ENCODE measurements around the gene BIRC3. TPM values are rescaled to one million over a fixed set of nuclear protein-coding genes. Genes with fewer than 3 reads are reported as not detected.
A peak's percentile ranks its signal among the peaks of the same experiment; 100 is the strongest.

BIRC3 gene
- total RNA-seq, 1 experiment from 2014 or later: 4.7 TPM

DNA sequence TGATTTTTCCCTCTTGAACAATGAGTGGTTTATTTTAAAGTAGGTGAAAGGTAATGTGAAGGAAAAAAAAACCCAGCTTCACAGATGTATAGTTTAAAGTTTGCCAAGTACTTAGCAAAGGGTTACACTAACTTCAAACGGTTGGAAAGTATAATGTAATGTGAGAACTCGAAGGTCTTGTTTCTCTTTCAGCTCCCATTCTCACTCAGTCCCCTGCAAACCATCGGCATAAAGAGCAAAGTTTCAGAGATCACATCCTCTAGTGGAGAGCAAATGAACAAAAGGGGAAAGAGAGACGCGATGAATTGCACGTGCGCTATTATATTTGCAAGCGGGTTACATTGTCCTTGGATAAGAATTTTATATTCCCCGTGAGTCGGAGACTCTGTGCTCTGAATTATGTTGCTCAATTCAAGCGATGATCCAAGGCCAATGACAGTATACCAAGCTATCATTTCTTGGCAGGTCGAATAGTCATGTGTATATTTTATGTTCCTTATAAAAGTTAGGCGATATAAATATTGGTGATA is 37.6 kb upstream of the BIRC3 start:
- no peaks in the 10 kb centered on the region for H4K20me1 ChIP-seq (ENCODE audit: insufficient read depth)
- no peak overlapping the region for H3K9ac ChIP-seq (ENCODE audit: low read length)
- intact Hi-C loops (cut with micrococcal nuclease): no loop called here
- no peaks in the 10 kb centered on the region for H3K36me3 ChIP-seq (ENCODE audit: control insufficient read depth in 1 of 2, insufficient read depth in 2 of 2, low read length in 2 of 2)
- ChIA-PET POLR2A (no interaction called here), RAD21 (ENCODE audit: low non-redundant PET in 1 of 2, low total read pairs in 2 of 2, uncharacterized antibody in 2 of 2, unreplicated experiment in 2 of 2) (no interaction called here), CTCF (interaction anchor here (1.8 to 2.2 kb wide), 3 partner anchors 10 to 14 kb away, joined by 6 to 8 read pairs (median 8); no protein-coding TSS in a partner anchor)
- H3K4me2 ChIP-seq (ENCODE audit: low read length): no peak overlapping the region
- H2AFZ ChIP-seq (ENCODE audit: low read depth, low read length, poor library complexity, severe bottlenecking): no peak overlapping the region
- TF ChIP-seq, protein P1, sequence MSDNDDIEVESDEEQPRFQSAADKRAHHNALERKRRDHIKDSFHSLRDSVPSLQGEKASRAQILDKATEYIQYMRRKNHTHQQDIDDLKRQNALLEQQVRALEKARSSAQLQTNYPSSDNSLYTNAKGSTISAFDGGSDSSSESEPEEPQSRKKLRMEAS (IDR thresholded peaks at IDR 0.05): no peak
- TF ChIP-seq, protein P2, sequence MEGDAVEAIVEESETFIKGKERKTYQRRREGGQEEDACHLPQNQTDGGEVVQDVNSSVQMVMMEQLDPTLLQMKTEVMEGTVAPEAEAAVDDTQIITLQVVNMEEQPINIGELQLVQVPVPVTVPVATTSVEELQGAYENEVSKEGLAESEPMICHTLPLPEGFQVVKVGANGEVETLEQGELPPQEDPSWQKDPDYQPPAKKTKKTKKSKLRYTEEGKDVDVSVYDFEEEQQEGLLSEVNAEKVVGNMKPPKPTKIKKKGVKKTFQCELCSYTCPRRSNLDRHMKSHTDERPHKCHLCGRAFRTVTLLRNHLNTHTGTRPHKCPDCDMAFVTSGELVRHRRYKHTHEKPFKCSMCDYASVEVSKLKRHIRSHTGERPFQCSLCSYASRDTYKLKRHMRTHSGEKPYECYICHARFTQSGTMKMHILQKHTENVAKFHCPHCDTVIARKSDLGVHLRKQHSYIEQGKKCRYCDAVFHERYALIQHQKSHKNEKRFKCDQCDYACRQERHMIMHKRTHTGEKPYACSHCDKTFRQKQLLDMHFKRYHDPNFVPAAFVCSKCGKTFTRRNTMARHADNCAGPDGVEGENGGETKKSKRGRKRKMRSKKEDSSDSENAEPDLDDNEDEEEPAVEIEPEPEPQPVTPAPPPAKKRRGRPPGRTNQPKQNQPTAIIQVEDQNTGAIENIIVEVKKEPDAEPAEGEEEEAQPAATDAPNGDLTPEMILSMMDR (IDR thresholded peaks at IDR 0.05 in 2 of 3, conservative IDR thresholded peaks at IDR 0.05 in 1 of 3; ENCODE audit: borderline replicate concordance in 1 of 3, insufficient read depth in 1 of 3, low read depth in 2 of 3, low read length in 2 of 3): 0 out of 6 replicates have a peak, but pooled peaks of 1 of the 3 experiments have one; percentile 9
- TF ChIP-seq EZH2phosphoT487 (IDR thresholded peaks at IDR 0.05; ENCODE audit: borderline replicate concordance): no peak
- TF ChIP-seq FOSL1 (IDR thresholded peaks at IDR 0.05; ENCODE audit: low read depth): no peak
- no peak for TF ChIP-seq ZFX (IDR thresholded peaks at IDR 0.05)
- TF ChIP-seq POLR2AphosphoS5 (IDR thresholded peaks at IDR 0.05; ENCODE audit: low read depth, low read length): no peak
- H3K27me3 ChIP-seq (ENCODE audit: insufficient read depth, low read length): no peaks in the 10 kb centered on the region
- DNase-seq (ENCODE audit: low read depth, low spot score): no peak
- no peak overlapping the region for H3K4me3 ChIP-seq (replicated peaks in 1 of 2; ENCODE audit: low read depth in 1 of 2, low read length in 2 of 2)
- no peaks in the 10 kb centered on the region for H3K79me2 ChIP-seq (ENCODE audit: insufficient read depth, low read length)
- ATAC-seq: no peak
- H3K9me2 ChIP-seq (ENCODE audit: insufficient read depth): no peaks in the 10 kb centered on the region
- 0 out of 4 replicates have a peak, but pooled peaks cover 0 to 3% of the 10 kb centered on the region in 2 experiments for H3K4me1 ChIP-seq (ENCODE audit: control insufficient read depth in 1 of 2, insufficient read depth in 2 of 2, low read length in 2 of 2)
- H3K9me3 ChIP-seq (ENCODE audit: control insufficient read depth in 1 of 2, insufficient read depth in 1 of 2, low read depth in 1 of 2, low read length in 2 of 2): no peaks in the 10 kb centered on the region
- no peak overlapping the region for H3K27ac ChIP-seq (ENCODE audit: low read depth, low read length)
- BruUV-seq (replicated peaks): no TSS peak
